HG03175 (cell line): ENCODE data around the gene FER.

Experiments
- ATAC-seq: cut with Tn5 transposase; IDR thresholded peaks from one replicate; pipeline ENCODE4 v1.9.1; 2021; ENCODE audit warnings: mild to moderate bottlenecking, moderate library complexity; ENCODE audit not compliant: unreplicated experiment

The FER gene

GRCh38 chr5:109167586-109167985 lies 419.9 kb downstream of the FER start:
- no peak for ATAC-seq

- no peak for ATAC-seq
Observed at GRCh38 chr5:109168151-109168550, 420.5 kb downstream of the FER start.

DNA sequence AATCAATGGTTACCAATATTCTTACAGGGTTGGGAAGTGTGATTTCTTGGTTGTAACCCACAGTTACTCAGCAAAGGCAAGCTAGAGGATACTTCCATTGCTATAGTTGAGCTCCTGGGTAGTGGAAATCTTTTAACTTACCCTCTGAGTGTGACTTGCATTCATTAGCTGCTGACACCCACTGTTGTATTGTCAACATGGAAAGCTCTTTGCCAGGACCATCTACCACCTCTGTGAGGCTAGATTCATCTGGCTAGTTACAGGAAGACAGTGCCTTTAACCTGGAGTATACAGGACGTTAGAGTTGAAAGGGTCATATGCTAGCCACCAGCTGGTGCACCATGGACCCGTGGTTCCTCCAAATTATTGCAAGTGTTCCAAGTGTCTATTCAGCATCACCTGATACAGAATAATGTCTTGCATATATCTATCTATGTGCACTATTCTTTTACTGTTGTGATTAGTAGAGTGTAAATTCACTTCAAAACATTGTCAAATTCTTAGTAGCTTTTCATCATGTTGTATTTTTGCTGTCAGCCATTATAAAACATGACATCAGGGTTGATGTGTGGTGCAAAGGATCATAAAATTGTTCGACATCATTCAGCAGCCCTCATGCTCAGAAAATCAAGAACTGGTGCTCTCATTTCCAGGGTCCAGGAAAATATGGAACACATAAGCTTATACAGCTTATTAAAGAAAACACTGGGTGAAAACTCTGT lies 423.1 kb downstream of the FER start:
- no peak for ATAC-seq

DNA sequence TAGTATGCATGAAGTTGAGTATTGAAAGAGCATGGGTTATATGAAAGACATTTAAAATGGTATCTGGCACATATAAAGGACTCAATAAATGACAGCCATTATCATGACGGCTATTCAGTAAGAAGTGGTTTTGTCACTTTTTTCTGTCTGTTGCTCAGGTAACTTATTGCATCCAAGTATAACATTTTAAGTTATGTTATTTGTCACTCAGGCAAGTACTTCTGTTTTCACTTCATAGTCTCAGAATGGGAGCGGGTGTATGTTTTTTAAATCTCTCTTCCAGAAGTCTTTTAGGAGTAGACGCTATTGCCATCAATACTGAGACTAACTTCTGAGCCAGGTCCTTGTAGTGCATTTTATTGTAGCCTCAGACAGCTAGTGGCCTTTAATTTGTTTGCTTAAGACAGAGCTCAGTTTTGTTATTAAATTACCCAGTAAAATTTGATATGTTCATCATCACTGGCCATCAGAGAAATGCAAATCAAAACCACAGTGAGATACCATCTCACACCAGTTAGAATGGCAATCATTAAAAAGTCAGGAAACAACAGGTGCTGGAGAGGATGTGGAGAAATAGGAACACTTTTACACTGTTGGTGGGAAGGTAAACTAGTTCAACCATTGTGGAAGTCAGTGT lies 423.9 kb downstream of the FER start:
- ATAC-seq, result peak; percentile 88

DNA sequence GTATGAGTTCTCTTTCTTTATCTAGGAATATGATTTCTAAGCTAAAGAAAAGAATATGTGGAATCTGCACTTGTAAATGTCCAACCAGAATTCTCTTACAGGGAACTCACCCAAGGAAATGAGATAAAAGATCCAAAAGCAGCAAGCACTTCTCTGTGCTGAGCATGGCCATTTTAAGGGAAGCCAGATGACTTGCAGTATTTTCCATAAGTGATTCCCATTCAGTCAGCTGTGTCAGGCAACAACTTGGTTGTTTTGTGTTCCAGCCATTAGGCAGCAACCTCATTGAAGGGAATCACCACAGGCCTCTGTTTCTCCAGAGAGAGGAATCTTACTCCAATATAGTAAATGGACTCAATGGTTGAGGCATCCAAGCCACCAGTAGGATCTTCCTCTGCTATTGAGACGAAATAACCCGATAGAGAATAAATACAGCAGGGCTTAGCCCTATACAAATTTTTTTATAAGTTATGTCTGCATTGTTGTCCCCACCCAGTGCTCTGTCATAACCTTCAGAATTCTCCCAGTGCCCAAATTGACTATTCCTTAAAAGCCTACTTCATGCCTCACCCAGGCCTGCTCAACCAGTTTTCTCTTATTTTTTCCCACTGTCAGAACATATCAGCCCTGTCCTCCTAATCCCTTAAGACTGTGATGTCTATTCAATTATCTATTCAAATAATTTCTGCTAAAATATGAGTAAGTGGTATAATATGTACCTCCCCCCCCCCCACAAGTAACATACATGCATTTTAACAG lies 425.5 kb downstream of the FER start:
- ATAC-seq, result no peak

GRCh38 chr5:109177227-109177626 lies 429.5 kb downstream of the FER start:
- ATAC-seq, result no peak

DNA sequence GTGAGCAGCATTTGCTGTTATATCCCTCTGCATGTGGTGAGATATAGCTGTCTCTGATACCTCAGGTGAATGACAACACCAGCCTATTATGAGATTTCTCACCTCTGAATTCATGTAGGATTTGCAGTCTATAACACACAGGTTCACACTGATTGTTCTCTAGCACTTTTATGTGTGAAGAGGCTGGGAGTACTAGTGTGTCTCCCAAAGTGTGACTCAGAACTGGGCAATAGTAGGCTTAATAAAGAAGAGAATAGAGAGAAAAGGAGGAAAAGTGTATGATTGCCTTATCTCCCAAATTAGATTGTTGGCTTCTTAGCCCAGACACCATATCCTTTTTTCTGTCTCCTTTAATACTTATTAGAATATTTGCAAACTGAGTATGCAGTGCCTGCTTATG lies 430.1 kb downstream of the FER start:
- ATAC-seq, result no peak

DNA sequence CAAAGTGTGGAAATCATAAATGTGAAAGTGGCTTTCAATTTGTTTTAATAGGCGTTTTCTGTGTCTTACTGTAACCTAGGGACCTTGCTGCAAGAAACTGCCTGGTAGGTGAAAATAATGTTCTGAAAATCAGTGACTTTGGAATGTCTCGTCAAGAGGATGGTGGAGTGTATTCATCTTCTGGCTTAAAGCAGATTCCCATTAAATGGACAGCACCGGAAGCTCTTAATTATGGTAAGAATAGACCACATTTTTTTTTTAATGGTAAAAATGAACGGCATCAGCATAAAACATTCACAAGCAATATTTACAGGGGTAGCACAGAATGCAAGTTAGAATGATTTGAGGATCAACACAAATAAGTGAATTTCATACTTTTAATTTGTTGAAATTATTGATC lies 433.0 kb downstream of the FER start:
- no peak for ATAC-seq

DNA sequence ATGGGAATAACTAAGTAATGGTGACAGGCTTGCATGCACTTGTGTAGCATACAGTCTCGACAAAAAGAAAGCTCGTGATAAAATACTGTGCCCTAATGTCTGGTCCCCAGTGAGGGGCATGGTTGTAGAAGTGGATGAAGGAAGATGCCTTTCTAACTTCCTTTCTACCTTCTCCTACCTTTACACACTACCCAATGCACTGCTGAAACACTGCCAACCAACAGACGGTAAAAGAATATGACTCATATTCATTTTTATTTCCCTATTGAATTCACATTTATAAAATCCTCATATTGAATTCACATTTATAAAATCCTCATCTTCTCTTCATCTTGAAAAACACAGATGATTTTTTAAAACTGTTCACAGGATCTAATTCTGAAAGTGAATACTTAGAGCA lies 439.1 kb downstream of the FER start:
- no peak for ATAC-seq

DNA sequence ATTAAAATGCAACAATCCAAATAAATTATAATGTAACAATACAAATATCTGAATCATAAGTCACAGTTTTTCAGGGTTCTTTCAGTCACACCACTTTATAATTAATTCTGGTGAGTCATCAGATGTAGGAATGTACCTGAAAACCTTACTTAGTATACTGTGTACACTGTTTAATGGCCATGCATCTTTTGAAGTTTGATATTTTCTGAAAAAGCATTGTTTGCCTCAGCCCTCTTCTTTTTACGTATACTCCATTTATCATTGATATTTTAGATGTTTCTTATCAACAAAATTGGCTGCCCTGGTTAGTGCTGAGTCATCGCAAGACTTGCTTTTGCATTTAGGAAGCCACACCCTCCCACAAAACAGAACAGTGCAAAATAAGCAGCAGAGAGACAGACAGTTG lies 443.5 kb downstream of the FER start:
- peak; percentile 81 for ATAC-seq

DNA sequence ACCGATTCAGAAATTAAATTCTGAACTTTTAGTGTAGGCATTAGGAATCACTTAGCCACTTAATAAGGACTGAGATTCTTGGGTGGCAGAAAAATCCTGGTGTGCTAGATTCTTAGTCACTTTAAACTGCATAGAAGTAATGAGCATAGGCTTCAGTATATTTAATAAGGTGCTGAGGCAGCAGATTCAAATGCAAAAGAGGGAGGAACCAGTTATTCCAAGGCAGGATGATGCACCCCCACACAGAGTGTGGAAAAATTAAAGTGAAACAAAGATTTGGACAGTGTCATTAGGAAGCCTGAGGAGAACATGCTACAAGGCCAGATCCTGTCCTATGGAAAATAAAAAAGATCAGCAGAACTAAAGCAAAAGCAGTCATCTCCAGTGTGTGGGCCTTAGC lies 444.3 kb downstream of the FER start:
- ATAC-seq, result no peak

DNA sequence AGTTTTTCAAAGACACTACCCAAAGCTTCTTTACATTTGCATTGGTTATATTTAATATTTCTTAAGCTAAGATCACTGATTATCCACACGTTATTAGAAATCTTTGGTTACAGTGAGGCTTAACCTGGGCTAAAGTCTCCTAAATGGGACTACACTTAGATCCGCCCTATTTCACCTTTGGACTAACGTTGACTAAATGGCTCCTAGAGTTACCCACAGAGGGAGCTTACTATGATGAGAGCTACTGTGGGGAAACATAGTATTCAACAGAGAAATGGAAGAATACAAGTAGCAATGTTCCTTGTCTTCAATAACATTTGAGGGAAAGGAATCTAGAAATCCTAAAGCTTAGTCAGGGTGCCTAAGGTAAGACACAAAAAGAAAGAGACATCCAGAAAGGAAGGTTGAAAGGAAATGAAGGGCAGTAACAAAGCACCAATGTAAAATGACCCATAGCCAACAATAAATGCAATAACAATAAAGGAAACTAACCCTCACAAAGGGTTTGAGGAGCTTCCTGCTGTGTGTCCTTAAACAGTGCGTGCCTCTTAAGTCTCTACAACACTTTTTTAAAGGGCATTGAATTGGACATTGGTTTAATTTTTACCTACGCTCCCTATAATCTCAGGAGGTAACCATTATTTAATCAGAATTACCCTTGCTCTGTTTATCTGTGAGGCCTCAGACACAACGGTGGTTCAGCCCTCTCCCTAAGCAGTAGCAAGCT lies 445.0 kb downstream of the FER start:
- no peak for ATAC-seq

- no peak for ATAC-seq
Observed at GRCh38 chr5:109195667-109196066, 448.0 kb downstream of the FER start.

DNA sequence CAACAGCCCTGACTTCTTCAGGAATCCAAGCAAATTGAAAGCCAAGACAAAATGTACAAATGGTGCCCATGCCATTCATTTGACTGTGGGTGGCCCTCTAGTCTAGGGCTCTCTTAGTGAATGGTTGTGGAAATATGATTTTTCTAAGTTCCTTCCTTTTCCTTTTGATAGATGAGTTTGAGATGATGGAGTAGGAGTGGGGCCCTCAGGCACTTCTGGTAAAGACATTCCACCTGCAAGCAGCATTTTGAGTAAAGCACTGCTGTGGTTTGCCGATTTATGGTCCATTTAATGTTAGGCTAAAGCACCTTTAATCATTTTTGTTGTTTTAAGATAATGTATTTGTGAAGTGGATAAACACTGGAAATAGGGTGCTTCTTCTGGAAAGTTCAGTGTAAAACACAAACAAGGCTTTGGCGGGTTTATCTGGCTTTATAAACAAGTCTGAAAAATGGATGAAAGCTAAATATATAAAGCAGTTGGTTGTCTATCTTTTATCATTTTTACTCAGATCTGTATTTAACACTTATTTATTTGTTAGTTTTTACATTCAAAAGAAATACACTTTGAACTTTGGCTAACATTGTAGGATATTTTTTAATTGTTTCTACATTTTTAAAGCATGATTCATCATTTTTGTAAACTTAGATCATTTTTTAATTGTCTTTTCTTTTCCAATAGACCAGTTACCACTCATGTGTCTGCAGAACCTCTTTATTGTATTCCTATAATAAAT lies 448.6 kb downstream of the FER start:
- ATAC-seq, result no peak

- ATAC-seq, result no peak
Observed at GRCh38 chr5:109196823-109197160, 449.1 kb downstream of the FER start.

GRCh38 chr5:109199289-109199688 lies 451.6 kb downstream of the FER start:
- ATAC-seq, result no peak

GRCh38 chr5:109199799-109200620 lies 452.3 kb downstream of the FER start:
- ATAC-seq, result no peak

GRCh38 chr5:109215040-109215439 lies 467.3 kb downstream of the FER start:
- no peak for ATAC-seq

DNA sequence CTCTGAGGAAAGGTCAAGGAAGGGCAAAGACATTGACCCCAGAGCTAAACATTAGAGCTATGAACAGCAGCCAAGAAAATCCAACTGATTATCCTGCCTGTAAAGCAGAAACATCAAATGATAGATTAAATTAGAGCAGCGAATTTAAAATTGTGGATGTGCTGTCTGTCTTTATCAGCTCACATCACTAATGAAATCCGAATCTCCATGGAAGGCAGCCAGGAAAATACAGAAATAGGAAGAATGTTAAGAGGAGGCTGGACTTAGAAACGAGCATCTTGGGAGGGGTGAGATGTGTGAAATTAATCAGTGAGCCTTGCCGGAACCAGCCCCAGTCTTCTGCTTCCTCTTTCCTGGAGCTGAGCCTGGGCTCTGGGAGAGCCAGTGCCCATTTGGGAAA lies 471.1 kb downstream of the FER start:
- no peak for ATAC-seq

DNA sequence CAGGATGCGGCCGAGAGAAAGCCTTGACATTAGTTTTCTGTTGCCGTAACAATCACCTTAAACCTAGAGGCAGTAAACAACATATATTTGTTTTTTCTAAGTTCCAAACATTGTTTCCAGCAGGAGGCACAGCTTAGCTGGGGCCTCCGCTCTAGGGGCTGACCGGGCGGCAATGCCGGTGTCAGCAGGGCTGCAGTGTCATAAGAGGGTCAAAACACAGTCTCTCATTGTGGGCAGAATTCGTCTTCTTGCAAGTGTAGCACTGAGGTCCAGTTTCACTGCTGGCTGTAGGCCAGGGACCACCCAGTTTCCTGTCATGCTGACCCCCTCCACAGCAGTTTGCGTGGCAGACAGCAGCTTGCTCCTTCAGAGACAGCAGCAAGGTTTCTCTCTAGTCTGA lies 475.8 kb downstream of the FER start:
- no peak for ATAC-seq
